HCT116 (cell line): Measurements from ENCODE around the gene CCNB3. TPM values are rescaled to one million over a fixed set of nuclear protein-coding genes. Genes with fewer than 3 reads are reported as not detected.

Experiments
- ATAC-seq: fragments of 200-7000 bp; cut with Tn5 transposase; 2 replicates; pipeline ENCODE4 v1.9.1; 2020; ENCODE audit warnings: mild to moderate bottlenecking, moderate library complexity
- BruUV-seq: library from RNA; stranded (reverse); fragments of 400-500 nt; replicated peaks from 2 replicates; lab custom pipeline; 2021; lab: Mats Ljungman, UMichigan
- CTCF ChIA-PET: fragments of 300-600 bp; sonication (Branson Sonifier 250); formaldehyde crosslinking; loops from one replicate; lab custom pipeline; 2021; ENCODE audit warnings: antibody characterized with exemption; lab: Charles Lee
- POLR2A ChIA-PET: fragments of 300-600, 350-600 bp; sonication (Branson Sonifier 250); formaldehyde crosslinking; loops from one replicate; lab custom pipeline; 2021; ENCODE audit warnings: antibody characterized with exemption; lab: Charles Lee
- RAD21 ChIA-PET, 2 experiments: fragments of 300-600 bp; sonication (Branson Sonifier 250); formaldehyde crosslinking; loops; one replicate each; lab custom pipeline; 2023; ENCODE audit warnings: low total read pairs in 2 of 2; ENCODE audit not compliant: uncharacterized antibody in 2 of 2, unreplicated experiment in 2 of 2, low non-redundant PET in 1 of 2; lab: Charles Lee
- DNase-seq: peaks from one replicate; pipeline ENCODE4 v3.0.0-alpha.2; 2010; ENCODE audit warnings: low read depth, low spot score
- H2AFZ ChIP-seq: fragments of 200-600 bp; shearing (Covaris generic), sonication (generic); 2 replicates; pipeline ENCODE4 v1.6.1; 2017; ENCODE audit warnings: low read depth, mixed run types, mixed read lengths, antibody characterized with exemption, low read length; ENCODE audit not compliant: poor library complexity, severe bottlenecking
- H3K27ac ChIP-seq: 2 replicates; pipeline ENCODE4 v1.5.1; 2012; ENCODE audit warnings: low read depth, low read length
- H3K27me3 ChIP-seq: fragments of 200-600 bp; sonication (generic); 2 replicates; pipeline ENCODE4 v1.6.1; 2016; ENCODE audit warnings: mixed run types, low read length, mixed read lengths; ENCODE audit not compliant: insufficient read depth
- H3K36me3 ChIP-seq, 2 experiments: fragments of 200-500 bp in 1 of 2; fragments of 200-600 bp in 1 of 2; sonication (Bioruptor generic) in 1 of 2; sonication (generic) in 1 of 2; 2 replicates each; pipeline versions ENCODE4 v1.5.1 to v1.6.1; 2014 to 2016; ENCODE audit warnings: low read length in 2 of 2, inconsistent platforms in 1 of 2, mixed read lengths in 1 of 2, mixed run types in 1 of 2; ENCODE audit not compliant: insufficient read depth in 2 of 2, control insufficient read depth in 1 of 2
- H3K4me1 ChIP-seq, 2 experiments: fragments of 200-600 bp in 1 of 2; sonication (generic) in 1 of 2; 2 replicates each; pipeline versions ENCODE4 v1.5.1 to v1.6.1; 2012 to 2017; ENCODE audit warnings: low read length in 2 of 2, inconsistent platforms in 1 of 2, mild to moderate bottlenecking in 1 of 2, mixed read lengths in 1 of 2, mixed run types in 1 of 2, moderate library complexity in 1 of 2; ENCODE audit not compliant: insufficient read depth in 2 of 2, control insufficient read depth in 1 of 2
- H3K4me2 ChIP-seq: fragments of 200-600 bp; sonication (generic); 2 replicates; pipeline ENCODE4 v1.6.1; 2017; ENCODE audit warnings: mixed run types, low read length, mixed read lengths
- H3K4me3 ChIP-seq, 2 experiments: fragments of 200-600 bp in 1 of 2; sonication (generic) in 1 of 2; replicated peaks in 1 of 2; 2 replicates each; pipeline ENCODE4 v1.5.1; 2011 to 2016; ENCODE audit warnings: low read length in 2 of 2, control low read depth in 1 of 2, low read depth in 1 of 2, mild to moderate bottlenecking in 1 of 2, mixed read lengths in 1 of 2, mixed run types in 1 of 2
- H3K79me2 ChIP-seq: fragments of 200-600 bp; sonication (generic); 2 replicates; pipeline ENCODE4 v1.6.1; 2017; ENCODE audit warnings: mild to moderate bottlenecking, mixed run types, low read length, moderate library complexity, mixed read lengths; ENCODE audit not compliant: insufficient read depth
- H3K9ac ChIP-seq: fragments of 200-600 bp; sonication (generic); 2 replicates; pipeline ENCODE4 v1.6.1; 2016; ENCODE audit warnings: low read length, mixed read lengths
- H3K9me2 ChIP-seq: fragments of 200-600 bp; sonication (generic), shearing (Covaris generic); 2 replicates; pipeline ENCODE4 v1.6.1; 2017; ENCODE audit warnings: mixed run types, mild to moderate bottlenecking, moderate library complexity; ENCODE audit not compliant: insufficient read depth
- H3K9me3 ChIP-seq, 2 experiments: fragments of 200-500 bp in 1 of 2; fragments of 200-600 bp in 1 of 2; sonication (Bioruptor generic) in 1 of 2; sonication (generic) in 1 of 2; 2 replicates each; pipeline ENCODE4 v1.6.1; 2014 to 2017; ENCODE audit warnings: low read length in 2 of 2, mixed read lengths in 2 of 2, inconsistent platforms in 1 of 2, low read depth in 1 of 2, mild to moderate bottlenecking in 1 of 2, mixed run types in 1 of 2, moderate library complexity in 1 of 2; ENCODE audit not compliant: control insufficient read depth in 1 of 2, insufficient read depth in 1 of 2
- H4K20me1 ChIP-seq: fragments of 200-600 bp; sonication (generic), shearing (Covaris generic); 2 replicates; pipeline ENCODE4 v1.6.1; 2017; ENCODE audit warnings: mixed run types, mild to moderate bottlenecking, moderate library complexity; ENCODE audit not compliant: insufficient read depth
- ATF3 ChIP-seq: IDR thresholded peaks from 2 replicates; pipeline ENCODE4 v1.6.1; 2012
- CBX3 ChIP-seq: IDR thresholded peaks from 2 replicates; pipeline ENCODE4 v1.6.1; 2012; ENCODE audit warnings: low read depth
- CEBPB ChIP-seq: IDR thresholded peaks from 2 replicates; pipeline ENCODE4 v1.6.1; 2012; ENCODE audit warnings: low read depth
- CTCF ChIP-seq, 3 experiments: fragments of 200-600 bp in 1 of 3; sonication (generic) in 1 of 3; IDR thresholded peaks in 2 of 3; conservative IDR thresholded peaks in 1 of 3; 2 replicates each; pipeline ENCODE4 v1.5.1; 2012 to 2017; ENCODE audit warnings: low read depth in 2 of 3, low read length in 2 of 3, antibody characterized with exemption in 1 of 3, borderline replicate concordance in 1 of 3, control low read depth in 1 of 3, mild to moderate bottlenecking in 1 of 3, mixed read lengths in 1 of 3, mixed run types in 1 of 3, moderate library complexity in 1 of 3; ENCODE audit not compliant: insufficient read depth in 1 of 3
- ELF1 ChIP-seq: IDR thresholded peaks from 2 replicates; pipeline ENCODE4 v1.6.1; 2012; ENCODE audit warnings: low read depth, borderline replicate concordance
- EZH2 ChIP-seq: fragments of 200-600 bp; sonication (generic); IDR thresholded peaks from 2 replicates; pipeline ENCODE4 v1.6.1; 2017; ENCODE audit warnings: antibody characterized with exemption, mixed run types
- FOSL1 ChIP-seq: IDR thresholded peaks from 2 replicates; pipeline ENCODE4 v1.6.1; 2012; ENCODE audit warnings: low read depth
- POLR2AphosphoS5 ChIP-seq: IDR thresholded peaks from 2 replicates; pipeline ENCODE4 v1.6.1; 2011; ENCODE audit warnings: mild to moderate bottlenecking, low read depth, low read length, moderate library complexity
- SIN3A ChIP-seq: IDR thresholded peaks from 2 replicates; pipeline ENCODE4 v1.6.1; 2012; ENCODE audit warnings: low read depth
- TCF7L2 ChIP-seq: IDR thresholded peaks from 2 replicates; pipeline ENCODE4 v1.7.0; 2011; ENCODE audit warnings: borderline replicate concordance, inconsistent platforms; ENCODE audit not compliant: insufficient read depth, insufficient read length; ENCODE audit errors: extremely low read depth
- YY1 ChIP-seq: IDR thresholded peaks from 2 replicates; pipeline ENCODE4 v1.6.1; 2011; ENCODE audit warnings: low read length, low read depth, moderate library complexity, mild to moderate bottlenecking; ENCODE audit not compliant: insufficient replicate concordance; ENCODE audit errors: extremely low read depth
- ZBTB33 ChIP-seq: IDR thresholded peaks from 2 replicates; pipeline ENCODE4 v1.6.1; 2011; ENCODE audit warnings: mild to moderate bottlenecking, low read length, moderate library complexity; ENCODE audit not compliant: insufficient replicate concordance; ENCODE audit errors: extremely low read depth
- ZFX ChIP-seq: fragments of 450-650 bp; IDR thresholded peaks from 2 replicates; pipeline ENCODE4 v1.6.1; 2017
- intact Hi-C: fragments of 100-400 bp; cut with micrococcal nuclease; formaldehyde crosslinking; loops from 2 replicates; pipeline ENCODE4 v1.10.0; 2022
- total RNA-seq: library from RNA; stranded (reverse); gene quantifications from one replicate; pipeline ENCODE4 v1.2.1, GENCODE V29; 2021; ENCODE audit not compliant: unreplicated experiment

The CCNB3 gene
- total RNA-seq, 1 experiment from 2014 or later: 2.9 TPM

GRCh38 chrX:50167366-50167765, 37.2 kb upstream of the CCNB3 start:
- ChIA-PET RAD21 (no interaction called here), POLR2A (no interaction called here), CTCF (no interaction called here)
- Histone ChIP-seq H3K4me1 (no peaks in the 10 kb centered on the region), H3K27ac (no peak overlapping the region), H3K27me3 (no peaks in the 10 kb centered on the region), H3K79me2 (no peaks in the 10 kb centered on the region), H3K4me3 (no peak overlapping the region), H3K9me2 (no peaks in the 10 kb centered on the region), H3K36me3 (no peaks in the 10 kb centered on the region), H3K4me2 (no peak overlapping the region), H2AFZ (no peak overlapping the region), H3K9me3 (no peaks in the 10 kb centered on the region), H4K20me1 (no peaks in the 10 kb centered on the region), H3K9ac (no peak overlapping the region)
- ATAC-seq (no peak), DNase-seq (no peak)
- no peak for TF ChIP-seq ZFX
- TF ChIP-seq SIN3A: no peak
- no peak for TF ChIP-seq YY1
- TF ChIP-seq ELF1: no peak
- TF ChIP-seq ATF3: no peak
- no peak for TF ChIP-seq CBX3
- no TSS peak for BruUV-seq
- intact Hi-C loops: no loop called here

- Histone ChIP-seq H4K20me1 (no peaks in the 10 kb centered on the region), H3K9me2 (no peaks in the 10 kb centered on the region), H3K9me3 (no peaks in the 10 kb centered on the region), H3K36me3 (no peaks in the 10 kb centered on the region), H3K4me2 (no peak overlapping the region), H3K27me3 (no peaks in the 10 kb centered on the region), H3K4me1 (no peaks in the 10 kb centered on the region), H3K79me2 (no peaks in the 10 kb centered on the region), H3K27ac (no peak overlapping the region)
- no TSS peak for BruUV-seq
- intact Hi-C loops: no loop called here
- CTCF ChIA-PET: no interaction called here
- DNase-seq: no peak
- POLR2A ChIA-PET: no interaction called here
- RAD21 ChIA-PET: no interaction called here
- TF ChIP-seq POLR2AphosphoS5 (no peak), FOSL1 (no peak), EZH2 (no peak), TCF7L2 (no peak), CEBPB (no peak), CBX3 (no peak), CTCF (IDR thresholded peaks at IDR 0.05 in 2 of 3, conservative IDR thresholded peaks at IDR 0.05 in 1 of 3; ENCODE audit: borderline replicate concordance in 1 of 3, insufficient read depth in 1 of 3, low read depth in 2 of 3, low read length in 2 of 3) (no peak), ZBTB33 (no peak)
- TF ChIP-seq, all 23 proteins: peak for 0
- ATAC-seq: no peak
- Histone ChIP-seq H3K9ac (no peak overlapping the region), H3K4me3 (no peak overlapping the region), H2AFZ (no peak overlapping the region)
Measured at GRCh38 chrX:50168241-50168687, 36.3 kb upstream of the CCNB3 start.
